Measurements from ENCODE around the gene NXPH4.
A peak's percentile ranks its signal among the peaks of the same experiment; 100 is the strongest.

NXPH4 gene

DNA sequence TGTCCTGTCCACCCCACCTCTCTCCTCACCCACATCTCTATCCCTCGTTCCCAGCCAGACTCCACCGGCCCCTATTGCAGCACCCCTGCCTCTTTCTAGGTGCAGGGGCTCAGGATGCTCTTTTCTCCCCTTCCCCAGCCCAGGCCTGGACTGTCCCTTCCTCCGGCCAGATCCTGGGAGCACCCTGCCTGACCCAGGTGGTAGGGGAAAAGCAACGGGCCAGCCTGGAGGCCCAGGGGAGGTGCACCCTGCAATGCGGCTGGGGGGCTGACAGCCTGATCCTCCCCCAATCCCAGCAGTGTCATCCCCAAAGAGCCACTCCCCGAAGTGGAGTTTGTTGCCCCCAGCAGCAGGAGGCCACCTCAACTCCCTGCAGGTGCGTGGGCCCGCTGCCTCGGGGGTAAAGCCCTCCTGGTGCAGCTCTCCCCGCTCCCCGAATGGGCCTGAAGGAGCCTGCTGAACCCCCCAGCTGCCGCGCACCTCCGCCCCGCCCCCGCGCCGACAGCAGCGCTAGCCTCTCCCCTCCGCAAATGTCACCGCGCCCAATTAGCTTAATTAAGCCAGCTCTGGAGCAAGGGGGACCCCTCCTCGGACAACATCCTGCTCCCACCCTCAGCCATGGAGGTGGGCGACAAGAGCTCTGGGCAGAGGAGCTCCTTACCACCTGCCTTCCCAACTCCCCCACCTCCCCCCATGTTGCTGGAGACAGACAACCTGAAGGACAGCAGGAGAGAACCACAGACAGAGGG lies 4.7 kb downstream of the NXPH4 start:
- DNase-seq (ENCODE audit: low read depth): no peak
- H3K4me3 ChIP-seq (ENCODE audit: low read length): no peak overlapping the region

GRCh38 chr12:57222286-57223190 lies 5.9 kb downstream of the NXPH4 start:
- TF ChIP-seq, protein P1, sequence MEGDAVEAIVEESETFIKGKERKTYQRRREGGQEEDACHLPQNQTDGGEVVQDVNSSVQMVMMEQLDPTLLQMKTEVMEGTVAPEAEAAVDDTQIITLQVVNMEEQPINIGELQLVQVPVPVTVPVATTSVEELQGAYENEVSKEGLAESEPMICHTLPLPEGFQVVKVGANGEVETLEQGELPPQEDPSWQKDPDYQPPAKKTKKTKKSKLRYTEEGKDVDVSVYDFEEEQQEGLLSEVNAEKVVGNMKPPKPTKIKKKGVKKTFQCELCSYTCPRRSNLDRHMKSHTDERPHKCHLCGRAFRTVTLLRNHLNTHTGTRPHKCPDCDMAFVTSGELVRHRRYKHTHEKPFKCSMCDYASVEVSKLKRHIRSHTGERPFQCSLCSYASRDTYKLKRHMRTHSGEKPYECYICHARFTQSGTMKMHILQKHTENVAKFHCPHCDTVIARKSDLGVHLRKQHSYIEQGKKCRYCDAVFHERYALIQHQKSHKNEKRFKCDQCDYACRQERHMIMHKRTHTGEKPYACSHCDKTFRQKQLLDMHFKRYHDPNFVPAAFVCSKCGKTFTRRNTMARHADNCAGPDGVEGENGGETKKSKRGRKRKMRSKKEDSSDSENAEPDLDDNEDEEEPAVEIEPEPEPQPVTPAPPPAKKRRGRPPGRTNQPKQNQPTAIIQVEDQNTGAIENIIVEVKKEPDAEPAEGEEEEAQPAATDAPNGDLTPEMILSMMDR (conservative IDR thresholded peaks at IDR 0.05; ENCODE audit: low read depth, low read length): no peak
- no peak overlapping the region for H3K4me3 ChIP-seq (ENCODE audit: low read length)
- DNase-seq (ENCODE audit: low read depth): no peak

More for the DNA sequence above, 4.7 kb downstream of the NXPH4 start:
- TF ChIP-seq, protein P1 (conservative IDR thresholded peaks at IDR 0.05; ENCODE audit: low read depth, low read length): no peak

DNA sequence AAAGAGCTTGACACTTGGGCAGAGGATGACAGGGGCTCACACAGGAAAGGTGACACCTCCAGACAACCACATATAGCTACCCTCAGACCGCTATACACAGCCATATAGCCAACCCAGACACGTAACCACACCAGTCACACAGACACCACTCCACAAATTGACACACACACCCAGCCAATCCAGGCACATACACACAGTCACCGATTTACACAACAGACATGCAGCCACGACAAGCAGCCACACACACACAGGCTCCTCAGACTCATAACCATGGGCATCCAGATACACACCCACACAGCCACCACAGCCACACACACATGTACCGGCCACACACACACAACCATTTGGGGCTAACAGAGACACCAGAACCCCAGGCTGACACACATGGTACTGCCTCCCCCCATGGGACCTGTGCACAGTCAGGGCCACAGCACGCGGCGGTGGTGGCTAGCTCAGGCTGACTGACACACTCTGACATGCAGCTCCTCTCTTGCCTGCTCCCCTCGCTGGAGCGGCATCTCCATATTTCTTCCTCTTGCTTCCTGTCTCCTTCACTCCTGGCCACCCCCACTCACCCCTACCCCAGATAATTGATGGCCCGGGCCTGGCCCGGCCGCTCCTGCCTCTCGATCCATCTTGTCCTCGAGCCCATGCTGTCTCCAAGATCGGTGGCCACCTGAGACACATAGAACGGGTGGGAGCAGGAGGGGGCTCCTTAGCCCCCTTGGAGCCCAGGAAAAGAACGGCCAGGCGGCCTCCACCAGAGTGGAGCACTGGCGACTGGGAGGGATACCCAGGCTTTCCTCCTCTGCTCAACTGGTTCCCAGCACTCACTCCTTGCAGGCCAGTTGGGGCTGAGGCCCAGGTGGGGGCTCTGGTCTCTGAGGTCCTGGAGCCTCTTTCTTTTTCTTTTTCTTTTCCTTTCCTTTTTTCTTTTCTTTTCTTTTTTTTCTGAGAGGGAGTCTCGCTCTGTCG lies 6.9 kb downstream of the NXPH4 start:
- DNase-seq (ENCODE audit: low read depth): no peak
- TF ChIP-seq, protein P1 (conservative IDR thresholded peaks at IDR 0.05; ENCODE audit: low read depth, low read length): no peak
- no peak overlapping the region for H3K4me3 ChIP-seq (ENCODE audit: low read length)

DNA sequence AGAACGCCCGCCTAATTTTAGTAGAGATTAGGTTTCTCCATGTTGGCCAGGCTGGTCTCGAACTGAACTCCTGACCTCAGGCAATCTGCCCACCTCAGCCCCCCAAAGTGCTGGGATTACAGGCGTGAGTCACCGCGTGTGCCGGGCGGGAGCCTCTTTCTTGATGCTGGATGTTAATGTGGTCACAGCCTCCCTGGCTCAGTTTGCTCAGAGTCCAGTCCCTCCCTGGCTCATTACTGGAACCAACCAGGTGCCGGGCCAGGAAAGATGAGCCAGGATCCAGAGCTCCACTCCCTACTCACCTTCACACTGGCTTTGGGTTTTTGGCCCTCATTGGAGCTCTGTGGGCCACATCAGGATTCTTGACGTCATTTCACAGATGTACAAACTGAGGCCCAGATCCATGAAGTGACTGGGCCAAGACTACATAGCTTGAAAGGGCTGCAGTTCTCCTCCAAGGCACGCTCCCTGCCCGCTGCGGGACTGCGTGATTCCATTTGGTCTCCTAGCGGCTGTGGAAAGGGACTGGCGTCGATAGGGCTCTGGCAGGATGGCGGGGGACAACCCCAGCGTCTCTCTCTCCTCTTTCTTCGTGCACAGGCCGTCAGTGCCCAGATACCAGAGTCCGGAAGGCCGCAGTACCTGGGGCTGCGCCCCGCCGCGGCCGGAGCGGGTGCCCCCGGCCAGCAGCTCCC lies 7.8 kb downstream of the NXPH4 start:
- H3K4me3 ChIP-seq (ENCODE audit: low read length): no peak overlapping the region
- TF ChIP-seq, protein P1 (conservative IDR thresholded peaks at IDR 0.05; ENCODE audit: low read depth, low read length): no peak
- DNase-seq (ENCODE audit: low read depth): no peak

DNA sequence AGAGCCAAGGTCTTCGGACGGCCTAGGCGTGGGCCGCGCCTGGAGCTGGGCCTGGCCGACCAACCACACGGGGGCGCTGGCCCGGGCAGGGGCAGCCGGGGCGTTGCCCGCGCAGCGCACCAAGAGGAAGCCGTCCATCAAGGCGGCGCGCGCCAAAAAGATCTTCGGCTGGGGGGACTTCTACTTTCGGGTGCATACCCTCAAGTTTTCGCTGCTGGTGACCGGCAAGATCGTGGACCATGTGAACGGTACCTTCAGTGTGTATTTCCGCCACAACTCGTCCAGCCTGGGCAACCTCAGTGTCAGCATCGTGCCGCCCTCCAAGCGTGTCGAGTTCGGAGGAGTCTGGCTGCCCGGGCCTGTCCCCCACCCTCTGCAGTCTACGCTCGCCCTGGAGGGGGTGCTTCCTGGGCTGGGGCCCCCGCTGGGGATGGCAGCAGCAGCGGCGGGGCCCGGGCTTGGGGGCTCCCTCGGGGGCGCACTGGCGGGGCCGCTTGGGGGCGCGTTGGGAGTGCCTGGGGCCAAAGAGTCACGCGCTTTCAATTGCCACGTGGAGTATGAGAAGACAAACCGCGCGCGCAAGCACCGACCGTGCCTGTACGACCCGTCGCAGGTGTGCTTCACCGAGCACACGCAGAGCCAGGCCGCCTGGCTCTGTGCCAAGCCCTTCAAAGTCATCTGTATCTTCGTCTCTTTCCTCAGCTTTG lies 8.5 kb downstream of the NXPH4 start:
- H3K4me3 ChIP-seq (ENCODE audit: low read length): no peak overlapping the region
- TF ChIP-seq, protein P1 (conservative IDR thresholded peaks at IDR 0.05; ENCODE audit: low read depth, low read length): peak; percentile 57
- DNase-seq (ENCODE audit: low read depth): no peak
